GM12865 (cell line): Measurements from ENCODE around the gene ALLC.

Experiments
- DNase-seq: peaks from one replicate; pipeline ENCODE4 v3.0.0; 2010; ENCODE audit warnings: low read depth
- H3K4me3 ChIP-seq: 2 replicates; pipeline ENCODE4 v1.5.1; 2011; ENCODE audit warnings: mild to moderate bottlenecking, low read depth, low read length, control low read depth
- TF ChIP-seq, protein P1 (sequence below): IDR thresholded peaks from 2 replicates; pipeline ENCODE4 v1.5.1; 2011; ENCODE audit warnings: low read length, control low read depth, low read depth, inconsistent platforms; ENCODE audit not compliant: insufficient read depth; ENCODE audit errors: missing control alignments

Gene ALLC

DNA sequence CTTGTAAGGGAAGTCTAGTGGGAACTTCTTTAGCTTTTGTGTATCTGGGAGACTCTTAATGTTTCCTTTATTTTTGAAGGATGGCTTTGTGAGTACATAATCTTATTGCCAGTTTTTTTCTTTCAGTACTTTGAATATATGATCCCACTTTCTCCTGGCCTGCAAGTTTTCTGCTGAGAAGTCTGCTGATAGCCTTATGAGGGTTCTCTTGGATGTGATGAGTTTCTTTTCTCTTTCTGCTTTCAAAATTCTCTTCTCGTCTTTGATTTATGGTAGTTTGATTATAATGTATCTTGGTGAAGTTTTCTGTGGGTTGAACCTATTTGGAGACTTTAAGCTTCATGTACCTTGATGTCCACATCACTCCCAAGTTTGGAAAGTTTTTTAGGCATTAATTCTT, 35.0 kb upstream of the ALLC start:
- H3K4me3 ChIP-seq = no peak overlapping the region
- TF ChIP-seq, protein P1, sequence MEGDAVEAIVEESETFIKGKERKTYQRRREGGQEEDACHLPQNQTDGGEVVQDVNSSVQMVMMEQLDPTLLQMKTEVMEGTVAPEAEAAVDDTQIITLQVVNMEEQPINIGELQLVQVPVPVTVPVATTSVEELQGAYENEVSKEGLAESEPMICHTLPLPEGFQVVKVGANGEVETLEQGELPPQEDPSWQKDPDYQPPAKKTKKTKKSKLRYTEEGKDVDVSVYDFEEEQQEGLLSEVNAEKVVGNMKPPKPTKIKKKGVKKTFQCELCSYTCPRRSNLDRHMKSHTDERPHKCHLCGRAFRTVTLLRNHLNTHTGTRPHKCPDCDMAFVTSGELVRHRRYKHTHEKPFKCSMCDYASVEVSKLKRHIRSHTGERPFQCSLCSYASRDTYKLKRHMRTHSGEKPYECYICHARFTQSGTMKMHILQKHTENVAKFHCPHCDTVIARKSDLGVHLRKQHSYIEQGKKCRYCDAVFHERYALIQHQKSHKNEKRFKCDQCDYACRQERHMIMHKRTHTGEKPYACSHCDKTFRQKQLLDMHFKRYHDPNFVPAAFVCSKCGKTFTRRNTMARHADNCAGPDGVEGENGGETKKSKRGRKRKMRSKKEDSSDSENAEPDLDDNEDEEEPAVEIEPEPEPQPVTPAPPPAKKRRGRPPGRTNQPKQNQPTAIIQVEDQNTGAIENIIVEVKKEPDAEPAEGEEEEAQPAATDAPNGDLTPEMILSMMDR = no peak
- DNase-seq = no peak

DNA sequence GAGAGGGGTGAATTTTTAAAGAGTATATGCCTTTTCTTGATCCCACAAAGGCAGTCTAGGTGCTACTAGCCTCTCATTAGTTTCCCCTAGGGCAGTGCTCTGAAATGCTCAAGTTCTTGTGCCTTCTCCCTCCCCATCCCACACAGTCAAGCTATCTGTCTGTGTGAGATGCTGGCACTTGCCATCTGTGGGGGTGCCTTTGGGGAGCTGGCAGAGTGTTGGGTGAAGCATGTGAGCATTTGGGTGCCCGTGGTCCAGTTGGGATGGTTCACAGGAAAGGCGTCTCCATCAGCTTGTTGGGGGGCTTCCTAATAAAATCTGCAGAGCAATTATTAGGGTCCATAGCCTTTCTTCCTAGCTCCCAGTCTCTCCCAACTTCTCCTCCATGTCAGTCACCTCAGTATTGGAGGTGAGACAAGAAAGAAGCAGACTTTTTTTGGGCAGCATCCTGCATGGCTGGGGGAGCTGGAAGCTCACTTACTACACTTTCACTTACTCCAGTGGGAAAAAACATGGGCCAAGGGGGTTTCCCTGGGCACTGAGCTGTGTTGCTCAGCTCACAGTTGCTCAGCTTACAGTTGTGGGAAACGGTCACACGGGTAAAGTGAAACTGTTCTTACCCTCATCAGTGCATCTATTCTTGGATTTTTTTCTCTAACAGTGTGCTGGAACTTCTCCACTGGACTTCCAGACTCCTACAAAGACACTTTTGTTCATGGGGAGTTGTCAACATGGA, 33.8 kb upstream of the ALLC start:
- H3K4me3 ChIP-seq = no peak overlapping the region
- DNase-seq = peak; percentile 72
- TF ChIP-seq, protein P1 = no peak

DNA sequence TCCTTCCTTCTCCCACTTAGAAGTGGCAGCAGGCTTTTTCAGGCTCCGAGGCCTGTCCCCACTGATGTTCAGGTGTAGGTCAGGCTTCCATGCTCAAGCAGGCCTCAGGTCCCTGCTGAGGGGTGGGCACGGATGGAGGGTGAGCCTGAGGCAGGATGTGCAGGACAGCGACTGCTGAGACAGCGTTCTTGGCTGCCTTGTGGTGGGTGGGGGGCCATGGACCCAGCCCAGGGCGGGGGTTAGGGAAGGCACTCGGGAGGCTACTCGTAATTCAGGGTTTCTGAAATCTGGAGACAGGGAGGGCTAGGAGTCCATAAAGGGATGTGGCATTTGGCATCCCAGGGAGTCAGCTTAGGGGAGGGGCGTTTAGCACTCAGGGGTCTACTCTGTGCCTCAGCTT, 32.8 kb upstream of the ALLC start:
- no peak for DNase-seq
- H3K4me3 ChIP-seq = no peak overlapping the region
- TF ChIP-seq, protein P1 = no peak

DNA sequence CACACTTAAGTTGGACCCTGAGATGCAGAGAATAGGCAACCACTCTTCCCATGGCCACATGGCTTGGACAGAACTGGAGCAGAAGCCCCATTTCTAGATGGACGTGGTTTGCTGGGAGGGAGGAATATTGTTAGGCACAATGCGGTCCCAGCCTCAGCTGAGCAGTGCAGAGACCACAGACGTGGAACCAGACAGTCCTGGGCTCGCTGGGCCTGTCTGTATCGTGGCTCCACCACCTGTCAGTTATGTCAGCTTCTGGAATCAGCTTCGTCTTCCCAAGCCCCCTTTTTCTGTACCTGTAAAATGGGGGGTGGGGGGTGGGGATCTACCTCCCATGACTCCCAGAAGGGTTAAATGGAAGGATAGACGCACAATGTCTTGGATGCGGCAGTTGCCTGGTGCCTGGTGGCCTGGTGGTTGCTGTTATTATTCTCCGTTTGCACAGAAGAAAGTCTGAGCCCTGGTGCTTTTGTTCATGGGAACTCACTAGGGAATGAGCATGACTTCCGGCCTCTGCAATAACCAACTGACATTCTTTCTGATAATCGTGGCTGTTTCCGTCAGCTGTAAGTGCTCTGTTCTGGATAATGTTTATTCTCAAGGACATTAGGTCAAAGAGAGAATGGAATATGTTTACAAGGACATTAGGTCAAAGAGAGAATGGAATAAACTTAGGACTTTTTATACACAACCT, 31.7 kb upstream of the ALLC start:
- no peak for DNase-seq
- no peak overlapping the region for H3K4me3 ChIP-seq
- TF ChIP-seq, protein P1 = no peak

DNA sequence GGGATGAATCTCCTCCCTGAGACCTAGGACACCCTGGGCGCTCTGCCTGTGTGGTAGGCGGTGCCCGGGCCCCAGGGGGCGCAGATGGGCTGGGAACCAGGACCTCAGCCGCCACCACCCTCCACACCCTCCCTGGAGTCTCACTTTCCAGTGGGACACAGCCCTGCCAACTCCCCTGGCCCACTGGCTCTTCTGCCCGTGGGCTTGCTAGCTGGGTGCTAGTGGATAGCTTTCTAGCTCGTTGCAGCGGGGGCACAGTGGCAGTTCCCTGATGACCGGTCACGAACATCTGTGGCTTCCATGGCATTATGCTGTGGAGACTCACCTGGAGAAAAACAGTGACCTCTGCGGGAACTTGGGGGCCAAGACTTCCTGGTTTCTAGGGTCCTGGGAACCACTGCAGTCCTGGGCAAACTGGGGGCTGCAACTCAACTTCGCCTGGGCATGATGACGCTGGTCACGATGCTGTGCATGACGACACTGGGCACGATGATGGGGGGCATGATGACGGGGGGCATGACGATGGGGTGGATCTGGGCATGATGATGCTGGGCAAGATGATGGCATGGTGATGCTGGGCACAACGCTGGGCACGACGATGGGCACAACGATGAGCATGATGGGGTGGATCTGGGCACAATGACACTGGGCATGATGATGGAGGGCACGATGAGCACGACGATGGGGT, 31.0 kb upstream of the ALLC start:
- DNase-seq = no peak
- TF ChIP-seq, protein P1 = no peak
- H3K4me3 ChIP-seq = no peak overlapping the region

DNA sequence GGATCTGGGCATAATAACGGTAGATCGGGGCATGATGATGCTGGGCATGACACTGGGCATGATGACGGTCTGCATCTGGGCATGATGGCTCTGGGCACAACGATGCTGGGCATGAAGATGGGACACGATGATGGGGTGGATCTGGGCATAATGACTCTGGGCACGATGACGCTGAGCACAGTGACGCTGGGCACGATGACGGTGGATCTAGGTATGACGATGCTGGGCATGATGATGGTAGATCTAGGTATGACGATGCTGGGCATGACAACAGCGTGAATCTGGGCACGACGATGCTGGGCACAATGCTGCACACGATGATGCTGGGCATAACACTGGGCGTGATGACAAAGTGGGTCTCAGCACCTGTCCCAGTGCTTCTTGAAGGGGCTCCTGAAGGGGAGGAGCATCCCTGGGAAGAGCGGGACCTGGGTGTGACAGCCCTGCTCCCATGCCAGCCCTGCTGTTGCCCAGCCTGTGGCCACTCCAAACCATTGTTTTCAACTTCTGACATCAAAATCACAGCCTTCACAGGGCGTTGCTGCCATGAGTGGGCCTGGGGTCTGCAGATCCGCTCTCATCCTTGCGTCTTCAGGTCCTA, 30.4 kb upstream of the ALLC start:
- no peak overlapping the region for H3K4me3 ChIP-seq
- no peak for DNase-seq
- TF ChIP-seq, protein P1 = no peak
